IMR-90 (cell line): Measurements from ENCODE around the gene KMT2C. TPM values are rescaled to one million over a fixed set of nuclear protein-coding genes. Genes with fewer than 3 reads are reported as not detected.

Experiments
- ATAC-seq: fragments of 200-7000 bp; cut with Tn5 transposase; 2 replicates; pipeline ENCODE4 v1.9.1; 2020; ENCODE audit warnings: low read depth, mild to moderate bottlenecking, moderate library complexity
- BruUV-seq: library from RNA; stranded (reverse); fragments of 400-500 nt; replicated peaks from 2 replicates; lab custom pipeline; 2021; lab: Mats Ljungman, UMichigan
- CTCF ChIA-PET: fragments of 300-600 bp; formaldehyde crosslinking; extraction: SDS; loops from one replicate; lab custom pipeline; 2021; ENCODE audit warnings: antibody characterized with exemption; lab: Yijun Ruan, JAX
- POLR2A ChIA-PET: fragments of 300-600 bp; sonication (Branson Sonifier 250); formaldehyde crosslinking; loops from one replicate; lab custom pipeline; 2022; ENCODE audit warnings: antibody characterized with exemption; ENCODE audit not compliant: unreplicated experiment; lab: Charles Lee
- DNase-seq: peaks from one replicate; pipeline ENCODE4 v3.0.0; 2013
- H2AFZ ChIP-seq: replicated peaks from 2 replicates; pipeline ENCODE3; 2013; ENCODE audit warnings: low read length, mild to moderate bottlenecking; ENCODE audit not compliant: poor library complexity
- H2AK5ac ChIP-seq: 2 replicates; pipeline ENCODE4 v1.6.1; 2013; ENCODE audit warnings: low read depth, low read length, inconsistent platforms
- H2AK9ac ChIP-seq: replicated peaks from 2 replicates; pipeline ENCODE3; 2013; ENCODE audit warnings: mild to moderate bottlenecking, low read depth, low read length, moderate library complexity; ENCODE audit not compliant: poor library complexity
- H2BK120ac ChIP-seq: 2 replicates; pipeline ENCODE4 v1.6.1; 2013; ENCODE audit warnings: low read depth, low read length, inconsistent platforms
- H2BK15ac ChIP-seq: 3 replicates; pipeline ENCODE4 v1.6.1; 2013; ENCODE audit warnings: low read depth, low read length, inconsistent platforms
- H2BK20ac ChIP-seq: 2 replicates; pipeline ENCODE4 v1.6.1; 2013; ENCODE audit warnings: low read depth, mild to moderate bottlenecking, inconsistent platforms, low read length, moderate library complexity
- H2BK5ac ChIP-seq: 2 replicates; pipeline ENCODE4 v1.6.1; 2013; ENCODE audit warnings: mild to moderate bottlenecking, low read depth, low read length, inconsistent platforms; ENCODE audit not compliant: poor library complexity, severe bottlenecking
- H3K14ac ChIP-seq: replicated peaks from 2 replicates; pipeline ENCODE4 v1.6.1; 2013; ENCODE audit warnings: low read depth, low read length, inconsistent platforms
- H3K18ac ChIP-seq: 2 replicates; pipeline ENCODE4 v1.6.1; 2013; ENCODE audit warnings: low read depth, low read length, control low read depth
- H3K23ac ChIP-seq: 2 replicates; pipeline ENCODE4 v1.6.1; 2013; ENCODE audit warnings: low read depth, low read length, inconsistent platforms
- H3K27ac ChIP-seq: 2 replicates; pipeline ENCODE4 v1.5.1; 2013; ENCODE audit warnings: mild to moderate bottlenecking, control low read depth, low read length; ENCODE audit not compliant: insufficient read depth
- H3K27me3 ChIP-seq: 2 replicates; pipeline ENCODE4 v1.6.1; 2013; ENCODE audit warnings: low read length; ENCODE audit not compliant: control insufficient read depth, insufficient read depth
- H3K36me3 ChIP-seq: 2 replicates; pipeline ENCODE4 v1.6.1; 2013; ENCODE audit warnings: low read length, mixed read lengths; ENCODE audit not compliant: control insufficient read depth, insufficient read depth
- H3K4ac ChIP-seq: 2 replicates; pipeline ENCODE4 v1.6.1; 2013; ENCODE audit warnings: low read depth, low read length, inconsistent platforms
- H3K4me1 ChIP-seq: 2 replicates; pipeline ENCODE4 v1.6.1; 2013; ENCODE audit warnings: low read length, mixed read lengths; ENCODE audit not compliant: control insufficient read depth, insufficient read depth
- H3K4me2 ChIP-seq: 2 replicates; pipeline ENCODE4 v1.6.1; 2013; ENCODE audit warnings: low read depth, mild to moderate bottlenecking, control low read depth, low read length, moderate library complexity
- H3K4me3 ChIP-seq: 2 replicates; pipeline ENCODE4 v1.5.1; 2013; ENCODE audit warnings: low read depth, mild to moderate bottlenecking, control low read depth, low read length, moderate library complexity; ENCODE audit not compliant: insufficient read depth
- H3K56ac ChIP-seq: 2 replicates; pipeline ENCODE4 v1.6.1; 2013; ENCODE audit warnings: low read length, inconsistent platforms; ENCODE audit not compliant: insufficient read depth; ENCODE audit errors: extremely low read depth
- H3K79me1 ChIP-seq, 2 experiments: 2 replicates each; pipeline ENCODE4 v1.6.1; 2013; ENCODE audit warnings: low read length in 2 of 2, inconsistent platforms in 1 of 2, low read depth in 1 of 2
- H3K9ac ChIP-seq: 2 replicates; pipeline ENCODE4 v1.6.1; 2013; ENCODE audit warnings: low read depth, low read length, control low read depth
- H3K9me1 ChIP-seq: 2 replicates; pipeline ENCODE4 v1.6.1; 2013; ENCODE audit warnings: low read length, inconsistent platforms; ENCODE audit not compliant: insufficient read depth
- H3K9me3 ChIP-seq: 2 replicates; pipeline ENCODE4 v1.6.1; 2013; ENCODE audit warnings: low read length; ENCODE audit not compliant: control insufficient read depth, insufficient read depth
- H4K20me1 ChIP-seq: 2 replicates; pipeline ENCODE4 v1.6.1; 2013; ENCODE audit warnings: low read length, inconsistent platforms; ENCODE audit not compliant: insufficient read depth
- H4K5ac ChIP-seq: 2 replicates; pipeline ENCODE4 v1.6.1; 2013; ENCODE audit warnings: mild to moderate bottlenecking, low read depth, low read length, control low read depth
- H4K8ac ChIP-seq, 2 experiments: 2 replicates each; pipeline ENCODE4 v1.6.1; 2013; ENCODE audit warnings: low read depth in 2 of 2, low read length in 2 of 2, control low read depth in 1 of 2, inconsistent platforms in 1 of 2
- H4K91ac ChIP-seq: 2 replicates; pipeline ENCODE4 v1.6.1; 2013; ENCODE audit warnings: low read depth, low read length, inconsistent platforms; ENCODE audit not compliant: insufficient read depth
- BHLHE40 ChIP-seq: fragments of 150-350 bp; IDR thresholded peaks from 2 replicates; pipeline ENCODE4 v1.6.1; 2016; ENCODE audit warnings: mild to moderate bottlenecking, low read depth, low read length
- CEBPB ChIP-seq: IDR thresholded peaks from 2 replicates; pipeline ENCODE4 v1.6.1; 2012; ENCODE audit warnings: low read depth, low read length, improper control_type of control experiment
- MAFK ChIP-seq: IDR thresholded peaks from 2 replicates; pipeline ENCODE4 v1.6.1; 2012; ENCODE audit warnings: low read depth, low read length, improper control_type of control experiment
- MAZ ChIP-seq: IDR thresholded peaks from 2 replicates; pipeline ENCODE4 v1.6.1; 2012; ENCODE audit warnings: low read depth, mild to moderate bottlenecking, low read length, improper control_type of control experiment, moderate library complexity, borderline replicate concordance
- MXI1 ChIP-seq: IDR thresholded peaks from 2 replicates; pipeline ENCODE4 v1.6.1; 2012; ENCODE audit warnings: low read depth, mild to moderate bottlenecking, low read length, moderate library complexity, borderline replicate concordance
- NFE2L2 ChIP-seq: fragments of 150-350 bp; IDR thresholded peaks from 2 replicates; pipeline ENCODE4 v1.6.1; 2016; ENCODE audit warnings: low read depth, mild to moderate bottlenecking, low read length
- POLR2A ChIP-seq: IDR thresholded peaks from 2 replicates; pipeline ENCODE4 v1.6.1; 2012; ENCODE audit warnings: mild to moderate bottlenecking, low read depth, low read length
- RAD21 ChIP-seq: IDR thresholded peaks from 2 replicates; pipeline ENCODE4 v1.6.1; 2012; ENCODE audit warnings: low read length, improper control_type of control experiment
- RCOR1 ChIP-seq: IDR thresholded peaks from 2 replicates; pipeline ENCODE4 v1.6.1; 2012; ENCODE audit warnings: mild to moderate bottlenecking, low read length, improper control_type of control experiment; ENCODE audit not compliant: insufficient replicate concordance
- SMC3 ChIP-seq: fragments of 150-350 bp; IDR thresholded peaks from 2 replicates; pipeline ENCODE4 v1.6.1; 2016; ENCODE audit warnings: low read depth, mild to moderate bottlenecking, antibody characterized with exemption, low read length, moderate library complexity
- WGBS, 2 experiments: methylation state at CpG; one replicate each; pipeline versions ENCODE4 v1.1.5 to v1.1.7; 2013; ENCODE audit warnings: missing lambda C conversion rate in 2 of 2; ENCODE audit not compliant: insufficient read length in 1 of 2; ENCODE audit errors: extremely low coverage in 2 of 2; 5-methylcytosine and 5-hydroxymethylcytosine counted together
- dilution Hi-C: fragments of 300-500 bp; cut with HindIII; formaldehyde crosslinking; loops from one replicate; pipeline ENCODE4 v1.14.3; 2018; ENCODE audit warnings: low sequenced_read_pairs; ENCODE audit not compliant: unreplicated experiment
- in situ Hi-C: fragments of 300-500 bp; cut with MboI; formaldehyde crosslinking; loops from 3 replicates; pipeline ENCODE4 v1.14.3; 2019; ENCODE audit warnings: low sequenced_read_pairs, inconsistent platforms, mixed read lengths
- intact Hi-C: fragments of 100-400 bp; cut with micrococcal nuclease; formaldehyde crosslinking; loops from 2 replicates; pipeline ENCODE4 v1.10.0; 2022
- polyA plus RNA-seq, 3 experiments: library from polyadenylated mRNA; depleted of rRNA; stranded (reverse); fragments of >200 nt; gene quantifications; 2 replicates each; pipeline ENCODE4 v1.2.3, GENCODE V29; 2012; ENCODE audit warnings: low replicate concordance in 1 of 3
- total RNA-seq: library from RNA; depleted of rRNA; stranded (reverse); fragments of >200 nt; gene quantifications from 2 replicates; pipeline ENCODE4 v1.2.3, GENCODE V29; 2012
- TF ChIP-seq, protein P1 (sequence below): conservative IDR thresholded peaks from 2 replicates; pipeline ENCODE4 v1.5.1; 2012; ENCODE audit warnings: mild to moderate bottlenecking, low read depth, low read length, improper control_type of control experiment
- TF ChIP-seq, protein P2 (sequence below): fragments of 150-350 bp; IDR thresholded peaks from 2 replicates; pipeline ENCODE4 v1.6.1; 2016; ENCODE audit warnings: low read depth, mild to moderate bottlenecking, low read length, moderate library complexity, borderline replicate concordance

Gene KMT2C
- total and polyA plus RNA-seq, 2 of the 4 experiments (the other 2 are of a cell fraction), result 8.0 to 23.3 TPM

DNA sequence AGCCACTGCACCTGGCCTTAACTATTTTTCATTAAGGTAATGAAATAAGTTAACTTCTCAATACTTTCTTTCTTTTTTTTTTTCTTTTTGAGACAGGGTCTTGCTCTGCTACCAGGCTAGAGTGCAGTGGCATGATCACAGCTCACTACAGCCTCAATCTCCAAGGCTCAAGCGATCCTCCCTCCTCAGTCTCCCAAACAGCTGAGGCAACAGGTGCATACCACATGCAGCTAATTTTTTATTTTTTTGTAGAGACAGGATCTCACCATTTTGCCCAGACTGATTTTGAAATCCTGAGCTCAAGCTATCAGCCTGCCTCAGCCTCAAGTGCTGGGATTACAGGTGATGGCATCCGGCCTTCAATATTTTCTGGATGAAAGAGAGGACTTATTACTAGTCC lies 21.0 kb downstream of the KMT2C start:
- Histone ChIP-seq H2AK9ac (no peak overlapping the region), H3K79me1 (peaks cover 3 to 30% of the 10 kb centered on the region in 2 experiments; a peak in 3 of 4 replicates), H3K18ac (no peak overlapping the region), H3K36me3 (no peaks in the 10 kb centered on the region), H3K14ac (no peak overlapping the region), H3K23ac (no peak overlapping the region), H3K4me2 (no peak overlapping the region), H4K20me1 (peaks cover 60% of the 10 kb centered on the region), H2BK5ac (no peak overlapping the region), H2AK5ac (no peak overlapping the region), H2AFZ (no peak overlapping the region), H3K56ac (no peak overlapping the region), H2BK15ac (no peak overlapping the region), H4K5ac (no peak overlapping the region), H3K27me3 (no peaks in the 10 kb centered on the region), H3K4me1 (0 out of 2 replicates have a peak, but pooled peaks cover 2% of the 10 kb centered on the region), H2BK20ac (no peak overlapping the region), H3K9me3 (no peaks in the 10 kb centered on the region), H3K4ac (no peak overlapping the region), H3K9ac (no peak overlapping the region), H3K9me1 (0 out of 2 replicates have a peak, but pooled peaks cover 3% of the 10 kb centered on the region), H3K27ac (no peak overlapping the region), H2BK120ac (no peak overlapping the region), H4K8ac (no peak overlapping the region), H3K4me3 (no peak overlapping the region), H4K91ac (no peak overlapping the region)
- ChIA-PET CTCF (interaction anchor here (0.6 to 0.7 kb wide), 2 partner anchors 10 to 15 kb away, joined by 3 to 5 read pairs; no protein-coding TSS in a partner anchor), POLR2A (no interaction called here)
- dilution Hi-C loops, result no loop called here
- no peak for DNase-seq
- WGBS, 2 experiments, result 80% methylated on average over 1 of the region's 2 CpGs; no CpG with 5 or more reads in 1 of the 2 experiments
- in situ Hi-C loops, result no loop called here
- intact Hi-C loops, result no loop called here
- BruUV-seq, result no TSS peak
- no peak for TF ChIP-seq BHLHE40
- TF ChIP-seq MAFK, result no peak
- TF ChIP-seq RCOR1, result no peak
- TF ChIP-seq, protein P1, sequence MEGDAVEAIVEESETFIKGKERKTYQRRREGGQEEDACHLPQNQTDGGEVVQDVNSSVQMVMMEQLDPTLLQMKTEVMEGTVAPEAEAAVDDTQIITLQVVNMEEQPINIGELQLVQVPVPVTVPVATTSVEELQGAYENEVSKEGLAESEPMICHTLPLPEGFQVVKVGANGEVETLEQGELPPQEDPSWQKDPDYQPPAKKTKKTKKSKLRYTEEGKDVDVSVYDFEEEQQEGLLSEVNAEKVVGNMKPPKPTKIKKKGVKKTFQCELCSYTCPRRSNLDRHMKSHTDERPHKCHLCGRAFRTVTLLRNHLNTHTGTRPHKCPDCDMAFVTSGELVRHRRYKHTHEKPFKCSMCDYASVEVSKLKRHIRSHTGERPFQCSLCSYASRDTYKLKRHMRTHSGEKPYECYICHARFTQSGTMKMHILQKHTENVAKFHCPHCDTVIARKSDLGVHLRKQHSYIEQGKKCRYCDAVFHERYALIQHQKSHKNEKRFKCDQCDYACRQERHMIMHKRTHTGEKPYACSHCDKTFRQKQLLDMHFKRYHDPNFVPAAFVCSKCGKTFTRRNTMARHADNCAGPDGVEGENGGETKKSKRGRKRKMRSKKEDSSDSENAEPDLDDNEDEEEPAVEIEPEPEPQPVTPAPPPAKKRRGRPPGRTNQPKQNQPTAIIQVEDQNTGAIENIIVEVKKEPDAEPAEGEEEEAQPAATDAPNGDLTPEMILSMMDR, result no peak
- no peak for TF ChIP-seq MAZ
- no peak for TF ChIP-seq NFE2L2
- TF ChIP-seq CEBPB, result no peak
- TF ChIP-seq, protein P2, sequence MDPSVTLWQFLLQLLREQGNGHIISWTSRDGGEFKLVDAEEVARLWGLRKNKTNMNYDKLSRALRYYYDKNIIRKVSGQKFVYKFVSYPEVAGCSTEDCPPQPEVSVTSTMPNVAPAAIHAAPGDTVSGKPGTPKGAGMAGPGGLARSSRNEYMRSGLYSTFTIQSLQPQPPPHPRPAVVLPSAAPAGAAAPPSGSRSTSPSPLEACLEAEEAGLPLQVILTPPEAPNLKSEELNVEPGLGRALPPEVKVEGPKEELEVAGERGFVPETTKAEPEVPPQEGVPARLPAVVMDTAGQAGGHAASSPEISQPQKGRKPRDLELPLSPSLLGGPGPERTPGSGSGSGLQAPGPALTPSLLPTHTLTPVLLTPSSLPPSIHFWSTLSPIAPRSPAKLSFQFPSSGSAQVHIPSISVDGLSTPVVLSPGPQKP, result no peak
- TF ChIP-seq MXI1, result no peak
- no peak for TF ChIP-seq POLR2A
- TF ChIP-seq RAD21, result no peak
- TF ChIP-seq SMC3, result no peak
- no peak for ATAC-seq
